ENCODE measurements around the gene ZDHHC16.
A peak's percentile ranks its signal among the peaks of the same experiment; 100 is the strongest.

ZDHHC16 gene

GRCh38 chr10:97401455-97401919 is 44.5 kb upstream of the ZDHHC16 start:
- H3K27ac ChIP-seq (ENCODE audit: extremely low read depth, low read depth, low read length): no peak overlapping the region
- TF ChIP-seq ZNF175 (tag by site-specific recombination; IDR thresholded peaks at IDR 0.05) (no peak), ZNF324 (tag by site-specific recombination; IDR thresholded peaks at IDR 0.05) (no peak), ZSCAN4 (tag by site-specific recombination; IDR thresholded peaks at IDR 0.05) (no peak), PRDM6 (tag by site-specific recombination; IDR thresholded peaks at IDR 0.05) (no peak), PATZ1 (tag by site-specific recombination; IDR thresholded peaks at IDR 0.05) (no peak), ZNF654 (tag by site-specific recombination; IDR thresholded peaks at IDR 0.05; ENCODE audit: low read depth) (no peak), ZNF121 (tag by site-specific recombination; IDR thresholded peaks at IDR 0.05) (0 out of 2 replicates have a peak, but pooled peaks have one; percentile 49), ZNF148 (tag by site-specific recombination; IDR thresholded peaks at IDR 0.05; ENCODE audit: borderline replicate concordance) (no peak), ZFP41 (tag by site-specific recombination; IDR thresholded peaks at IDR 0.05; ENCODE audit: borderline replicate concordance) (no peak), PBX3 (CRISPR knock-in tag; IDR thresholded peaks at IDR 0.05) (no peak), REPIN1 (tag by site-specific recombination; IDR thresholded peaks at IDR 0.05; ENCODE audit: low read depth) (no peak), ZNF292 (tag by site-specific recombination; IDR thresholded peaks at IDR 0.05; ENCODE audit: borderline replicate concordance, low read depth) (no peak), PRDM4 (tag by site-specific recombination; IDR thresholded peaks at IDR 0.05) (no peak), SETDB1 (IDR thresholded peaks at IDR 0.05; ENCODE audit: insufficient read length, low read length) (no peak), ZNF623 (tag by site-specific recombination; IDR thresholded peaks at IDR 0.05) (no peak), ZNF701 (tag by site-specific recombination; IDR thresholded peaks at IDR 0.05) (no peak), YY2 (tag by site-specific recombination; IDR thresholded peaks at IDR 0.05) (no peak), ZNF521 (tag by site-specific recombination; IDR thresholded peaks at IDR 0.05) (no peak), KLF16 (tag by site-specific recombination; IDR thresholded peaks at IDR 0.05) (no peak), ZNF629 (tag by site-specific recombination; IDR thresholded peaks at IDR 0.05) (no peak), ZNF239 (tag by site-specific recombination; IDR thresholded peaks at IDR 0.05) (no peak), ZNF114 (tag by site-specific recombination; IDR thresholded peaks at IDR 0.05) (no peak), ZNF596 (tag by site-specific recombination; IDR thresholded peaks at IDR 0.05) (no peak), ZSCAN5A (tag by site-specific recombination; IDR thresholded peaks at IDR 0.05) (no peak), ZNF157 (tag by site-specific recombination; IDR thresholded peaks at IDR 0.05) (no peak)

More at GRCh38 chr10:97401455-97401919, 44.5 kb upstream of the ZDHHC16 start:
- Histone ChIP-seq H3K4me1 (ENCODE audit: control insufficient read depth, insufficient read depth, low read length) (0 out of 2 replicates have a peak, but pooled peaks cover 4% of the 10 kb centered on the region), H3K4me3 (ENCODE audit: low read depth, low read length) (no peak overlapping the region; the same call in 1 of the 2 replicates), H3K9me3 (ENCODE audit: control insufficient read depth, insufficient read depth, low read depth, low read length) (no peaks in the 10 kb centered on the region), H3K36me3 (ENCODE audit: control insufficient read depth in 2 of 2, insufficient read depth in 1 of 2, low read length in 2 of 2) (peaks cover 10 to 17% of the 10 kb centered on the region in 2 experiments; a peak in 2 of 3 replicates)
- ChIA-PET CTCF (interaction anchor here (0.6 to 1.1 kb wide), 5 partner anchors 32 to 1345 kb away, joined by 3 to 6 read pairs (median 3); no protein-coding TSS in a partner anchor), POLR2A (interaction anchor here (1.2 to 2.6 kb wide), 8 partner anchors 11 to 312 kb away, joined by 3 to 18 read pairs (median 6); partner anchors contain the start of genes ARHGAP19, FRAT2 and MARVELD1)
